ENCODE measurements around the gene RAB11FIP4. TPM values are rescaled to one million over a fixed set of nuclear protein-coding genes. Genes with fewer than 3 reads are reported as not detected.

RAB11FIP4 gene
- total and polyA plus RNA-seq, 2 of the 8 experiments (the other 6 are each of a cell fraction or from before 2014, with no cell fraction given): 21.7 to 53.2 TPM

- Histone ChIP-seq H3K4me2 (ENCODE audit: insufficient read depth in 1 of 2, low read depth in 2 of 2, low read length in 2 of 2) (no peak overlapping the region; a peak in 1 of 4 replicates), H3K9me3 (ENCODE audit: insufficient read depth in 2 of 2, low read depth in 1 of 2, low read length in 1 of 2) (no peaks in the 10 kb centered on the region), H2BK5ac (ENCODE audit: low read depth, low read length) (peak overlapping the region; percentile 41; the same call in 1 of the 2 replicates), H4K20me1 (replicated peaks in 1 of 2; ENCODE audit: control insufficient read depth in 1 of 2, insufficient read depth in 2 of 2, low read length in 2 of 2) (peaks cover 5 to 17% of the 10 kb centered on the region in 2 experiments), H3K4me3 (ENCODE audit: extremely low read depth in 1 of 4, insufficient read depth in 2 of 4, low read depth in 3 of 4, low read length in 4 of 4) (no peak overlapping the region), H2BK12ac (ENCODE audit: low read depth, low read length) (0 out of 2 replicates have a peak overlapping the region, but pooled peaks have one; percentile 13), H2AFZ (ENCODE audit: low read length) (no peak overlapping the region), H3K27me3 (replicated peaks in 1 of 4; ENCODE audit: control insufficient read depth in 3 of 4, extremely low read depth in 1 of 4, insufficient read depth in 3 of 4, low read length in 3 of 4) (no peaks in the 10 kb centered on the region), H3K27ac (ENCODE audit: low read depth, low read length) (no peak overlapping the region), H3K18ac (ENCODE audit: extremely low read depth, low read length) (no peak overlapping the region), H4K8ac (ENCODE audit: extremely low read depth, insufficient read depth, low read length) (peak overlapping the region; percentile 60; the same call in 1 of the 2 replicates), H3K79me2 (ENCODE audit: control insufficient read depth in 1 of 2, insufficient read depth in 2 of 2, low read length in 2 of 2) (peaks cover 0 to 75% of the 10 kb centered on the region in 2 experiments; a peak in 2 of 4 replicates), H3K79me1 (ENCODE audit: low read depth, low read length) (peaks cover 14% of the 10 kb centered on the region), H2BK20ac (ENCODE audit: low read length) (0 out of 2 replicates have a peak overlapping the region, but pooled peaks have one; percentile 2), H3K23ac (ENCODE audit: insufficient read length) (no peak overlapping the region), H2BK120ac (replicated peaks; ENCODE audit: low read depth, low read length) (no peak overlapping the region), H3K56ac (replicated peaks; ENCODE audit: insufficient read length, low read depth, low read length) (no peak overlapping the region), H4K5ac (ENCODE audit: insufficient read length, low read depth, low read length) (no peak overlapping the region), H3K4me1 (replicated peaks in 1 of 4; ENCODE audit: control insufficient read depth in 3 of 4, insufficient read depth in 4 of 4, low read length in 3 of 4) (peaks cover 12 to 45% (median 26%) of the 10 kb centered on the region in 4 experiments), H4K91ac (replicated peaks; ENCODE audit: insufficient read length, low read length) (peak overlapping the region; percentile 83), H2BK15ac (ENCODE audit: low read length) (no peak overlapping the region; the same call in 1 of the 2 replicates), H3K14ac (ENCODE audit: insufficient read length) (no peak overlapping the region), H3K9ac (replicated peaks in 1 of 4; ENCODE audit: extremely low read depth in 1 of 4, low read depth in 3 of 4, low read length in 3 of 4) (no peak overlapping the region; a peak in 1 of 7 replicates), H3K4ac (replicated peaks; ENCODE audit: insufficient read length, low read depth, low read length) (no peak overlapping the region), H2AK5ac (ENCODE audit: low read depth, low read length) (peak overlapping the region; percentile 68; the same call in 1 of the 2 replicates), H3K36me3 (ENCODE audit: control insufficient read depth in 2 of 4, insufficient read depth in 4 of 4, low read length in 3 of 4) (no peaks in the 10 kb centered on the region), H3K23me2 (ENCODE audit: low read depth, low read length) (no peaks in the 10 kb centered on the region)
- WGBS, 2 experiments (ENCODE audit: extremely low coverage in 1 of 2, insufficient coverage in 1 of 2, insufficient read length in 1 of 2, insufficient replicate concordance in 2 of 2, low coverage in 1 of 2, low lambda C conversion rate in 2 of 2, missing lambda C conversion rate in 1 of 2): 83% methylated on average over 6 of the region's 6 CpGs; no CpG with 5 or more reads in 1 of the 2 experiments
- CTCF ChIA-PET (ENCODE audit: partially characterized antibody): interaction anchor here (4.6 kb wide), 1 partner anchor 14 kb away, joined by 33 read pairs; no protein-coding TSS in a partner anchor
- no peak for DNase-seq (ENCODE audit: low read depth in 1 of 2, low spot score in 2 of 2)
- POLR2A ChIA-PET (ENCODE audit: partially characterized antibody): interaction anchor here (1.2 kb wide), 1 partner anchor 8 kb away, joined by 5 read pairs; no protein-coding TSS in a partner anchor
- no peak for FAIRE-seq
- no peak for TF ChIP-seq ATF2 (IDR thresholded peaks at IDR 0.05; ENCODE audit: low read length)
- no peak for TF ChIP-seq NRF1 (IDR thresholded peaks at IDR 0.05; ENCODE audit: low read depth, low read length)
- TF ChIP-seq KDM5A (IDR thresholded peaks at IDR 0.05; ENCODE audit: low read length): no peak
- no peak for TF ChIP-seq CEBPB (IDR thresholded peaks at IDR 0.05; ENCODE audit: low read depth, low read length)
- TF ChIP-seq ATF3 (IDR thresholded peaks at IDR 0.05; ENCODE audit: insufficient read depth, low read depth, low read length): no peak
- TF ChIP-seq EZH2 (IDR thresholded peaks at IDR 0.05; ENCODE audit: low read depth, low read length, severe bottlenecking): no peak
- TF ChIP-seq MAFK (IDR thresholded peaks at IDR 0.05; ENCODE audit: low read depth, low read length): no peak
- no peak for TF ChIP-seq RBBP5 (IDR thresholded peaks at IDR 0.05; ENCODE audit: borderline replicate concordance, low read depth, low read length)
- no peak for TF ChIP-seq CBX8 (IDR thresholded peaks at IDR 0.05; ENCODE audit: borderline replicate concordance, low read depth, low read length)
- no peak for TF ChIP-seq CHD1 (IDR thresholded peaks at IDR 0.05; ENCODE audit: low read depth, low read length)
- no peak for TF ChIP-seq BCL11A (IDR thresholded peaks at IDR 0.05; ENCODE audit: low read depth in 2 of 2, low read length in 2 of 2)
Measured at GRCh38 chr17:31496601-31497000, 105.1 kb downstream of the RAB11FIP4 start.
